A549 (cell line): ENCODE data around the gene SIRPA.

Experiments
- CTCF ChIP-seq: fragments of >200 bp; sonication (Bioruptor Twin); formaldehyde crosslinking; IDR thresholded peaks from 3 replicates; pipeline ENCODE4 v1.5.1; 2016
- HDAC2 ChIP-seq: fragments of 200-600 bp; sonication (generic); IDR thresholded peaks from 2 replicates; pipeline ENCODE4 v1.6.1; 2016
- POLR2A ChIP-seq: IDR thresholded peaks from 2 replicates; pipeline ENCODE4 v1.6.1; 2012; ENCODE audit warnings: mild to moderate bottlenecking, low read length
- SREBF2 ChIP-seq: fragments of 450-650 bp; IDR thresholded peaks from 2 replicates; pipeline ENCODE4 v1.6.1; 2014; ENCODE audit warnings: mild to moderate bottlenecking, moderate library complexity
- USF2 ChIP-seq: fragments of 450-650 bp; IDR thresholded peaks from 2 replicates; pipeline ENCODE4 v1.6.1; 2014; ENCODE audit warnings: antibody characterized with exemption
- ZFP36 ChIP-seq: fragments of 450-650 bp; IDR thresholded peaks from 2 replicates; pipeline ENCODE4 v1.6.1; 2014; ENCODE audit warnings: borderline replicate concordance; ENCODE audit not compliant: partially characterized antibody

- TF ChIP-seq POLR2A (no peak), CTCF (no peak), ZFP36 (no peak), HDAC2 (no peak), USF2 (no peak), SREBF2 (no peak)
These were observed 6.5 kb downstream of the SIRPA start for GRCh38 chr20:1901704-1902103.
